ENCODE results near the gene CLCN5.

The CLCN5 gene

GRCh38 chrX:49922291-49923241 lies at the start of gene CLCN5:
Gene CLCN5, plus strand, starts transcription at chrX:49922596. Its CDS starts 2,703 bp downstream, at chrX:49925299.
- peak; percentile 52 to 84 (median 74) for DNase-seq (ENCODE audit: low read depth in 2 of 3, low spot score in 2 of 3)

- DNase-seq (ENCODE audit: low read depth in 2 of 3, low spot score in 2 of 3), result no peak
Observed at GRCh38 chrX:49876750-49877149, 45.6 kb upstream of the CLCN5 start.

GRCh38 chrX:49877397-49878101 lies 44.8 kb upstream of the CLCN5 start:
- no peak for DNase-seq (ENCODE audit: low read depth in 2 of 3, low spot score in 2 of 3)

DNA sequence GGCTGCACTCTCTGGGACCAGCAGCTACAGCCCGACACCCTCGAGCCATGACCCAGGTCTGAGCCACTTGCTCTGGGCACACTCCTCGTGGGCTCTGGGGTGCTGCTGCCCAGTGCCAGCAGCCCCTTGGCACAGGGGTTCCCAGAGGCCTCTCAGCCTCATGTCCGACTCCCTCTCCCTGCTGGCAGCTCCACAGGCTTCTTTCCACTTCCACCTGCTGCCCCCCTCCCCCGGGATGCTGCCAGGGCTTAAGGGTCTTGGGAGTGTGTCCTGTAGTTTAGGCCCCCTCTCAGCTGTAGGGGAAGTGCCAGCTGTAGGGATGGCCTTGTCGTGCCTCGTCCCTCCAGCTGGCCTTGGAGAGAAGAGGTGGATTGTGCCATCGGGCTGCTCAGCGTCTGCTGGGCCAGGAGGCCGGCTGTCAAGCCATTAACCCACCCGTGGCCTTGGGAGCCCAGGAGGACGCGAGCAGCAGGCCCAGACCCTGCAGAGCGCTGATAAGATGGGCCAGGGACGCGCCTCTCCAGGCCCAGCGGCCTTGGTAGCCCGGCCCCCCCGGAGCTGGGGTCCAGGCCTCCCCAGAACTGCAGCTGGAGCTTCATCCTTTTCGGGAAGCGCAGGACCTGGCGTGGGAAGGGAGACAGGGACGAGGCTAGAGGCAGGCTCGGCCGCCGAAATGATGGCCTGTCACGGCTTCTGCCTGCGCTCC lies 44.1 kb upstream of the CLCN5 start:
- DNase-seq (ENCODE audit: low read depth in 2 of 3, low spot score in 2 of 3), result no peak

GRCh38 chrX:49878834-49879655 lies 43.4 kb upstream of the CLCN5 start, which contains the start of gene USP27X:
Gene USP27X, plus strand, starts transcription at chrX:49879484. Its CDS starts 824 bp downstream, at chrX:49880308.
- DNase-seq (ENCODE audit: low read depth in 2 of 3, low spot score in 2 of 3), result peak; percentile 13 to 45 (median 19)

DNA sequence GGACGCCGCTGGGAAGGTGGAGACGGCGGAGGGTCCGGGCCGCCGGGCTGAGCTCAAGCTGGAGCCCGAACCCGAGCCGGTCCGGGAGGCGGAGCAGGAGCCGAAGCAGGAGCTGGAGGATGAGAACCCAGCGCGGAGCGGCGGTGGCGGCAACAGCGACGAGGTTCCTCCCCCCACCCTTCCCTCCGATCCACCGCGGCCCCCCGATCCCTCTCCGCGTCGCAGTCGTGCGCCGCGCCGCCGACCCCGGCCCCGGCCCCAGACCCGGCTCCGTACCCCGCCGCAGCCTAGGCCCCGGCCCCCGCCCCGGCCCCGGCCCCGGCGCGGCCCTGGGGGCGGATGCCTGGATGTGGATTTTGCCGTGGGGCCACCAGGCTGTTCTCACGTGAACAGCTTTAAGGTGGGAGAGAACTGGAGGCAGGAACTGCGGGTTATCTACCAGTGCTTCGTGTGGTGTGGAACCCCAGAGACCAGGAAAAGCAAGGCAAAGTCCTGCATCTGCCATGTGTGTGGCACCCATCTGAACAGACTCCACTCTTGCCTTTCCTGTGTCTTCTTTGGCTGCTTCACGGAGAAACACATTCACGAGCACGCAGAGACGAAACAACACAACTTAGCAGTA lies 42.6 kb upstream of the CLCN5 start:
- no peak for DNase-seq (ENCODE audit: low read depth in 2 of 3, low spot score in 2 of 3)

GRCh38 chrX:49880668-49881067 lies 41.7 kb upstream of the CLCN5 start:
- no peak for DNase-seq (ENCODE audit: low read depth in 2 of 3, low spot score in 2 of 3)

- peak in 2 of 3 experiments; percentile 12 to 25 for DNase-seq (ENCODE audit: low read depth in 2 of 3, low spot score in 2 of 3)
Observed at GRCh38 chrX:49884290-49884862, 38.0 kb upstream of the CLCN5 start.

GRCh38 chrX:49892542-49892941 lies 29.9 kb upstream of the CLCN5 start:
- DNase-seq (ENCODE audit: low read depth in 2 of 3, low spot score in 2 of 3), result no peak

- no peak for DNase-seq (ENCODE audit: low read depth in 2 of 3, low spot score in 2 of 3)
Observed at GRCh38 chrX:49896951-49897350, 25.4 kb upstream of the CLCN5 start.

- DNase-seq (ENCODE audit: low read depth in 2 of 3, low spot score in 2 of 3), result no peak
Observed at GRCh38 chrX:49901048-49901447, 21.3 kb upstream of the CLCN5 start.

GRCh38 chrX:49910344-49910743 lies 12.1 kb upstream of the CLCN5 start:
- DNase-seq (ENCODE audit: low read depth in 2 of 3, low spot score in 2 of 3), result no peak

- no peak for DNase-seq (ENCODE audit: low read depth in 2 of 3, low spot score in 2 of 3)
Observed at GRCh38 chrX:49912086-49912485, 10.3 kb upstream of the CLCN5 start.

GRCh38 chrX:49912861-49913260 lies 9.5 kb upstream of the CLCN5 start:
- no peak for DNase-seq (ENCODE audit: low read depth in 2 of 3, low spot score in 2 of 3)

DNA sequence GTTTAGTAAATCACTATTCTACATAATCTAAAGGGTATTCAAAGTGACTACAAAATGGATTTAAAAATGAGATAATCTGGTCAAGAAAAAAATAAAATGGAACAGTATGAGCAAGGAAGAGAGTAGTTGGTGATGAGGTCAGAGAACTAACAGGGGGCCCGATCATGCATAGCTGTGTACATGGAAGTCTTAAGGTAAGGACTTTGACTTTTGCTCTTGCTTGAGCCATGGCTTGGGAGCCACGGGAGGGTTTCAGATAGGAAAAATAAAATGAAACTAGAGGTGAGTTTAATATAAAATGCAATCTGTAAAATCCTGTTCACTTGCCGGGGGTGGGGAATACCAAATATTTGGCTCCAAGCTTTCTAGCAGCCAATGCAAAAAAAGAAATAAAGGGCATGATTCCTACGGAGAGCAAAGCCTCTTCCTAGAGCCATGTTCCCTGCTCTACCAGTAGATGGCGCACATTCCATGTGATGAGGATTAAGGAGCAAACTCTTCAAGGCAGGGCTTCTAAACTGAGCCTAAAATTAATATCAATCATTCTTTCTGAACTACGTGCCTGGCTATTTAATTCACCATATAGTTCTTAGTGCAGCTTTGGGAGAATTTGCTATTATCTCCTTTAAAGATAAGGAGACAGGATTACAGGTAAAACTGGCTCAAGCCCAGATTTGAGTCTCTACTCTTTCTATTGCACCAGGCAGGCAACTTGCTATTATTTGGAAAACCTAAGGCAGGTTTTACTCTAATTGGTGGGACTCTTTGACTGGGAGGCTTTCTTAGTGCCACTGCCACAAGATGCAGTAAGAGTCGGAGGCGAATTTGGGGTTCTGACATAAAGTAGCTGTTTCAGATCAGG lies 6.8 kb upstream of the CLCN5 start:
- DNase-seq (ENCODE audit: low read depth in 2 of 3, low spot score in 2 of 3), result peak in 1 of 3 experiments; percentile 1

DNA sequence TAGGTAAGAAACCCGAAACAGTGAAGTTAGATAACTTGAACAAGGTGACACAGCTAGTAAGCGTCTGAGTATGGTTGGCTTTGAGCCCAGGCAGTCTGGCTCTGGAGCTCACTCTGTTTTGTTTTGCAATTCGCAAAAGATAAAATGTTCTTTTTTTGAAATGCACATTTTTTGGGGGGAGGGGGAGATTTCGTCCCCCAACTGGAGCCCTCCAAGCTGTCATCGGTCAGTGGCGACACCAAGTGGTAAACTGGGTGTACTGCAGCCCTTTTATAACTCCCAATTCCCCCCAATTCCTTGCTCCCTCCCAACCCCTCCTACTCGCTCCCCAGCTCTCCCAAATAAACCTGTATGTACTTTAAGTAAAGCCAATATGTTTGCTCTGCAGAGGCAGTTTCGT lies 2.8 kb upstream of the CLCN5 start:
- DNase-seq (ENCODE audit: low read depth in 2 of 3, low spot score in 2 of 3), result peak in 1 of 3 experiments; percentile 3

DNA sequence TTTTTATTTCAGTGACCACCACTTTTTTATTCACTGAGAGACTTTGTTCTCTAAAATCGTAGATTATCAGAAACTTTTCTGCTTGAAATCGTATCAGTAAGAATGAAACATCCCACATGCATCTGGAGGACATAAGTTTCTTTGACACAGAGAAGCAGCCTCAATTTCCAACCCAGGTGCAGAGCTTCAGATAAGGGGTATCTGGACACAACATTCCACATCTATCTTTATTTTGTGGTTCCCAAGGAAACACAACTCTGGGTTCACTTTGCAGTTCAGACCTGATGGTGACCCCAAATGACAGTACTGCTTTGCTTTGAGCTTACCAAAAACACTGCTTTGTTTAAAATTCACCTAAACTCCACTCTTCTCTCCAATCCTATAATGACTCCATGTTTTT lies 1.3 kb upstream of the CLCN5 start:
- no peak for DNase-seq (ENCODE audit: low read depth in 2 of 3, low spot score in 2 of 3)

DNA sequence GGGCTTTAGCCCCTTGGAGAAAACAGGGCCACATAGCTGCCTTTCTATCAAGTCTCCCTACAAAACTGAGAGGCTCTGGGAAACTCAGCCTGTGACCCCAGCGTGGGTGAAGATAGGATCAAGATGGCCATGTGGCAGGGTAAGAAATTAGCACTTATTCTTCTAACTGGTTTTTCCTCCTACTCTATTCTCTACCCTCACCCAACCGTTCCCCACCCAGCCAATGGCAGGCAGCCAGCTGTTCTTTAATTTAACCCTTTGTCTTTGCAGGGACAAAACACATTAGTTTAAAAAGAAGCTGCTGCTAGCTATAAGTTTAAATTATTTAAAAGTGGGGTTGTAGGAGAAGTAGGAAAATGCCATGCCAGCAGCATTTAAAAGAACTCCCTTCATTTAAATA lies 2.8 kb downstream of the CLCN5 start:
- DNase-seq (ENCODE audit: low read depth in 2 of 3, low spot score in 2 of 3), result no peak

GRCh38 chrX:49930039-49930438 lies 7.6 kb downstream of the CLCN5 start:
- no peak for DNase-seq (ENCODE audit: low read depth in 2 of 3, low spot score in 2 of 3)

Measured in activated CD8-positive, alpha-beta memory T cell treated with anti-CD3 and anti-CD28 coated beads for 48 hours (primary cell).